Body of pancreas (tissue), 4 donors: ENCODE measurements around the gene RPS6KA3. TPM values are rescaled to one million over a fixed set of nuclear protein-coding genes. Genes with fewer than 3 reads are reported as not detected.

Source experiments
- ATAC-seq: fragments of 150-250 bp; one replicate; pipeline ENCODE4 v1.9.1; 2016
- DNase-seq, 4 donors: peaks; one replicate each; pipeline ENCODE4 v3.0.0-alpha.2; 2019
- H3K27ac ChIP-seq, 4 donors: fragments of 200-600 bp; sonication (generic); 1 replicate in 3 of 4; 2 replicates in 1 of 4; pipeline versions ENCODE4 v1.5.1 to v1.6.1; 2016 to 2019; ENCODE audit warnings: mild to moderate bottlenecking in 1 of 4, mixed read lengths in 1 of 4, moderate library complexity in 1 of 4
- H3K27me3 ChIP-seq, 2 donors: fragments of 200-600 bp; sonication (generic); one replicate each; pipeline ENCODE4 v1.6.0; 2016; ENCODE audit warnings: mild to moderate bottlenecking in 1 of 2
- H3K36me3 ChIP-seq, 2 donors: fragments of 200-600 bp; sonication (generic); replicated peaks in 1 of 2; 2 replicates each; pipeline ENCODE4 v1.5.1; 2016; ENCODE audit warnings: low read depth in 2 of 2; ENCODE audit not compliant: insufficient read depth in 1 of 2
- H3K4me1 ChIP-seq: fragments of 200-600 bp; sonication (generic); one replicate; pipeline ENCODE4 v1.6.0; 2016
- H3K4me3 ChIP-seq, 2 donors: fragments of 200-600 bp; sonication (generic); 1 replicate in 1 of 2; 2 replicates in 1 of 2; pipeline ENCODE4 v1.5.1; 2016 to 2019
- H3K9me3 ChIP-seq, 3 donors: fragments of 200-600 bp; sonication (generic); 1 replicate in 2 of 3; 2 replicates in 1 of 3; pipeline ENCODE4 v1.5.1; 2016
- POLR2A ChIP-seq, 3 donors: fragments of 450-650 bp; IDR thresholded peaks; one replicate each; pipeline ENCODE4 v1.6.1; 2016; ENCODE audit warnings: antibody characterized with exemption in 3 of 3, mild to moderate bottlenecking in 2 of 3
- WGBS, 2 donors: methylation state at CpG; one replicate each; pipeline ENCODE4 v1.1.5; 2017; 5-methylcytosine and 5-hydroxymethylcytosine counted together
- intact Hi-C: fragments of 100-400 bp; cut with DNase I; formaldehyde crosslinking; loops from one replicate; pipeline ENCODE4 v1.15.1; 2023
- total RNA-seq, 2 donors: library from RNA; depleted of rRNA; stranded (reverse); fragments of >200 nt; gene quantifications; one replicate each; pipeline ENCODE4 v1.1.0, GENCODE V29; 2016
- TF ChIP-seq, protein P1 (sequence below), 7 experiments: fragments of 450-650 bp in 4 of 7; fragments of 200-600 bp in 3 of 7; sonication (generic) in 3 of 7; IDR thresholded peaks; one replicate each; pipeline ENCODE4 v1.5.1; 2016 to 2019; ENCODE audit warnings: antibody characterized with exemption in 7 of 7

Gene RPS6KA3
- total RNA-seq, result 10 to 100 TPM; 16.2 to 27.5 TPM

- intact Hi-C loops, result no loop called here
- Histone ChIP-seq H3K27me3 (no peaks in the 10 kb centered on the region), H3K27ac (peak within 1 kb of the TSS; percentile 71 to 87 (median 76)), H3K36me3 (no peaks in the 10 kb centered on the region), H3K4me3 (peak within 1 kb of the TSS; percentile 48 to 59), H3K4me1 (peaks cover 7% of the 10 kb centered on the region), H3K9me3 (no peaks in the 10 kb centered on the region)
- peak; percentile 76 to 77 (median 76) for TF ChIP-seq POLR2A (IDR thresholded peaks at IDR 0.05)
- TF ChIP-seq, protein P1, sequence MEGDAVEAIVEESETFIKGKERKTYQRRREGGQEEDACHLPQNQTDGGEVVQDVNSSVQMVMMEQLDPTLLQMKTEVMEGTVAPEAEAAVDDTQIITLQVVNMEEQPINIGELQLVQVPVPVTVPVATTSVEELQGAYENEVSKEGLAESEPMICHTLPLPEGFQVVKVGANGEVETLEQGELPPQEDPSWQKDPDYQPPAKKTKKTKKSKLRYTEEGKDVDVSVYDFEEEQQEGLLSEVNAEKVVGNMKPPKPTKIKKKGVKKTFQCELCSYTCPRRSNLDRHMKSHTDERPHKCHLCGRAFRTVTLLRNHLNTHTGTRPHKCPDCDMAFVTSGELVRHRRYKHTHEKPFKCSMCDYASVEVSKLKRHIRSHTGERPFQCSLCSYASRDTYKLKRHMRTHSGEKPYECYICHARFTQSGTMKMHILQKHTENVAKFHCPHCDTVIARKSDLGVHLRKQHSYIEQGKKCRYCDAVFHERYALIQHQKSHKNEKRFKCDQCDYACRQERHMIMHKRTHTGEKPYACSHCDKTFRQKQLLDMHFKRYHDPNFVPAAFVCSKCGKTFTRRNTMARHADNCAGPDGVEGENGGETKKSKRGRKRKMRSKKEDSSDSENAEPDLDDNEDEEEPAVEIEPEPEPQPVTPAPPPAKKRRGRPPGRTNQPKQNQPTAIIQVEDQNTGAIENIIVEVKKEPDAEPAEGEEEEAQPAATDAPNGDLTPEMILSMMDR (IDR thresholded peaks at IDR 0.05), result no peak
- ATAC-seq (peak; percentile 92), DNase-seq (peak; percentile 89 to 92 (median 91))
- 0% methylated on average over 13 of the region's 77 CpGs; no CpG with 5 or more reads in 1 of the 2 donors for WGBS, 2 donors
Observed at GRCh38 chrX:20266810-20267606, at the start of gene RPS6KA3. Gene RPS6KA3, minus strand, starts transcription at chrX:20266909. Its CDS starts 277 bp downstream, at chrX:20266632.

DNA sequence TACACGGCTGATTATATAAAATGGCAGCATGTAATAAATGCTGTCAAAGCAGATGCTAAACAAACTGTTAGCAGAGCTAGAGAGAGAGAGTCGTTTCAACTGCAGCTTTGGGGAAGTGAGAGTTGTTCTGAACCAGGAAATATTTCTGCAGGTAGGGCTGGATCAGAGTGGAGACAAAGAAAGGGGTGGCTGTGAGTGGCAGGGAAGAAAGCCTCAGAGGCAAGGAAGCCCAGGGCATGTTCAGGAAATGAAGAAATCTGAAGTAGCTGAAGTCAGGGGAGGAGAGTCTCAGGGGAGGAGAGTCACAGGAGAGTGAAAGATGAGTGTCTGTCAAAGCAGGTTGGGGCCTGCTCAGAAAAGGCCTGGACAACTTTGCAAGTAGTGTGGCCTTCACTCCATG lies 48.4 kb upstream of the RPS6KA3 start:
- Histone ChIP-seq H3K4me1 (no peaks in the 10 kb centered on the region), H3K36me3 (no peaks in the 10 kb centered on the region), H3K9me3 (no peaks in the 10 kb centered on the region), H3K27ac (no peak overlapping the region), H3K27me3 (no peaks in the 10 kb centered on the region), H3K4me3 (no peak overlapping the region)
- no peak for TF ChIP-seq POLR2A (IDR thresholded peaks at IDR 0.05)
- TF ChIP-seq, protein P1 (IDR thresholded peaks at IDR 0.05), result no peak
- ATAC-seq, result no peak
- DNase-seq, result no peak
- intact Hi-C loops, result no loop called here
- 36 to 60% methylated on average over 2 of the region's 2 CpGs for WGBS, 2 donors

GRCh38 chrX:20313899-20314298 lies 47.2 kb upstream of the RPS6KA3 start:
- H3K36me3 ChIP-seq, result no peaks in the 10 kb centered on the region
- peak in 1 of 4 donors; percentile 3 for DNase-seq
- H3K4me3 ChIP-seq, result no peak overlapping the region
- no peaks in the 10 kb centered on the region for H3K4me1 ChIP-seq
- intact Hi-C loops, result no loop called here
- H3K27ac ChIP-seq, result no peak overlapping the region
- no peak for ATAC-seq
- H3K27me3 ChIP-seq, result no peaks in the 10 kb centered on the region
- 86 to 100% methylated on average over 1 of the region's 1 CpG for WGBS, 2 donors
- TF ChIP-seq, protein P1 (IDR thresholded peaks at IDR 0.05), result no peak
- no peak for TF ChIP-seq POLR2A (IDR thresholded peaks at IDR 0.05)
- no peaks in the 10 kb centered on the region for H3K9me3 ChIP-seq

DNA sequence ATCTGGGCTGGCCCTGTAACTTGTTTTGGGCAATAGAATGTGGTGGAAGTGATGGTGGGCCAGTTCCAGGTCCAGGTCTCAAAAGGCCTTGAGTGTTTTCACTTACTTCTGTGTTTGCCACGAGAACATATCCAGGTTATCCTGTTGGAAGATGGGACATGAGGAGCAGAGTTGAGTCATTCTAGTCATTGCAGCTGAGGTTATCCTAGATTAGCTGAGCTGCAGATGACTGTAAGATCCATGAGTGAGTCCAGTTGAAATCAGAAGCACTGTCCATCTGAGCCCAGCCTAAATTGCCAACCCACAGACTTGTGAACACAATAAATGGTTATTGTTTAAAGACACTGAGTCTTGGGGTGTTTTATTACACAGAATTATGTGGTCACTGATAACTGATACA lies 45.3 kb upstream of the RPS6KA3 start:
- no peak overlapping the region for H3K27ac ChIP-seq
- TF ChIP-seq, protein P1 (IDR thresholded peaks at IDR 0.05), result no peak
- no peak for TF ChIP-seq POLR2A (IDR thresholded peaks at IDR 0.05)
- no peaks in the 10 kb centered on the region for H3K4me1 ChIP-seq
- intact Hi-C loops, result no loop called here
- no peak for DNase-seq
- H3K4me3 ChIP-seq, result no peak overlapping the region
- H3K27me3 ChIP-seq, result no peaks in the 10 kb centered on the region
- WGBS, 2 donors, result 57 to 64% methylated on average over 1 of the region's 1 CpG
- H3K9me3 ChIP-seq, result no peaks in the 10 kb centered on the region
- H3K36me3 ChIP-seq, result no peaks in the 10 kb centered on the region
- no peak for ATAC-seq

GRCh38 chrX:20311505-20311904 lies 44.8 kb upstream of the RPS6KA3 start:
- intact Hi-C loops, result no loop called here
- H3K4me1 ChIP-seq, result no peaks in the 10 kb centered on the region
- WGBS, 2 donors, result 64 to 86% methylated on average over 2 of the region's 2 CpGs

More at GRCh38 chrX:20311505-20311904, 44.8 kb upstream of the RPS6KA3 start:
- ATAC-seq (no peak), DNase-seq (no peak)
- Histone ChIP-seq H3K36me3 (no peaks in the 10 kb centered on the region), H3K9me3 (no peaks in the 10 kb centered on the region), H3K27ac (no peak overlapping the region), H3K4me3 (no peak overlapping the region), H3K27me3 (no peaks in the 10 kb centered on the region)
- TF ChIP-seq POLR2A (IDR thresholded peaks at IDR 0.05), result no peak
- TF ChIP-seq, protein P1 (IDR thresholded peaks at IDR 0.05), result no peak
